Subcutaneous adipose tissue (tissue), 4 donors: ENCODE data around the gene NLGN1. TPM values are rescaled to one million over a fixed set of nuclear protein-coding genes. Genes with fewer than 3 reads are reported as not detected.

Source experiments
- total RNA-seq, 4 donors: library from RNA; depleted of rRNA; stranded (reverse); fragments of >200 nt; gene quantifications; one replicate each; pipeline ENCODE4 v1.1.0, GENCODE V29; 2016
- TF ChIP-seq, protein P1 (sequence below): fragments of 450-650 bp; IDR thresholded peaks from one replicate; pipeline ENCODE4 v1.5.1; 2016; ENCODE audit warnings: low read depth, mild to moderate bottlenecking, control low read depth, antibody characterized with exemption, moderate library complexity

NLGN1 gene
- total RNA-seq, 4 donors from 2014 or later = 5.1 to 16.5 (median 7.9) TPM

DNA sequence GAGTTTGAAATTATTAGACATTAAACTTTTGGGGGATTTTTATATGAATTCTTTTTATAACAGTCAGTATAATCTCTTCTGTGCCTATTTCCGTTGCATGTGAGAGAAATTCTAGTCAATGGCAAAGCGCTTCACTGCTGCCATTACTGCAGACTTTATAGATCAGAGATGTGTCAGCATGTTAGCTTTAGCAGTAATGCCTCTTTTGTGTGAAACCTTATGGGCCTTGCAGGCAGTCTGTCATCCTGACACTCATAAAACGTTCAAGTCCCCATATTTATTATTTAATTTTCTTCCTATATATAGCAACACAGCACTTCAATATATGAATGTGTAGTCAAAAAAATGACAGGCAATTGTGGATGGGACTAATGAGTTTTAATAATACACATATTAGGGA lies 191.0 kb downstream of the NLGN1 start:
- TF ChIP-seq, protein P1, sequence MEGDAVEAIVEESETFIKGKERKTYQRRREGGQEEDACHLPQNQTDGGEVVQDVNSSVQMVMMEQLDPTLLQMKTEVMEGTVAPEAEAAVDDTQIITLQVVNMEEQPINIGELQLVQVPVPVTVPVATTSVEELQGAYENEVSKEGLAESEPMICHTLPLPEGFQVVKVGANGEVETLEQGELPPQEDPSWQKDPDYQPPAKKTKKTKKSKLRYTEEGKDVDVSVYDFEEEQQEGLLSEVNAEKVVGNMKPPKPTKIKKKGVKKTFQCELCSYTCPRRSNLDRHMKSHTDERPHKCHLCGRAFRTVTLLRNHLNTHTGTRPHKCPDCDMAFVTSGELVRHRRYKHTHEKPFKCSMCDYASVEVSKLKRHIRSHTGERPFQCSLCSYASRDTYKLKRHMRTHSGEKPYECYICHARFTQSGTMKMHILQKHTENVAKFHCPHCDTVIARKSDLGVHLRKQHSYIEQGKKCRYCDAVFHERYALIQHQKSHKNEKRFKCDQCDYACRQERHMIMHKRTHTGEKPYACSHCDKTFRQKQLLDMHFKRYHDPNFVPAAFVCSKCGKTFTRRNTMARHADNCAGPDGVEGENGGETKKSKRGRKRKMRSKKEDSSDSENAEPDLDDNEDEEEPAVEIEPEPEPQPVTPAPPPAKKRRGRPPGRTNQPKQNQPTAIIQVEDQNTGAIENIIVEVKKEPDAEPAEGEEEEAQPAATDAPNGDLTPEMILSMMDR = no peak

DNA sequence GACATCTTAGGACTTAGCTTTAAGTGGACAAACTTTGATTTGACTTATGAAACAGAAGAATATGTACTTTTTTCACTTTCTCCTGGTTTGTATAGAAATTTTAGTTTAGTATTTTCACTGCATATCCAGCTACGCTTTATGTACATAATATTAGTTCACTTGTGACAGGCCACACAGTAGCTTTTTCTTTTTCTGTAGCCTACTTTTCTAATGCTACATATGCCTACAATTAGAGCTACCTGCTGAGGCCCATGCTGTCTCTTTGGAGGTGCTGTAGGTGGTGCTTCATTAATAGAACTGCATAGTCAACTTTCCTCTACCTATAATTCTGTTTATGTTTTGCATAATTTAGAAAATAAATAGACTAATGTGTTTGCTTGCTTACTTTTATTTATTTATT lies 191.6 kb downstream of the NLGN1 start:
- TF ChIP-seq, protein P1 = no peak

DNA sequence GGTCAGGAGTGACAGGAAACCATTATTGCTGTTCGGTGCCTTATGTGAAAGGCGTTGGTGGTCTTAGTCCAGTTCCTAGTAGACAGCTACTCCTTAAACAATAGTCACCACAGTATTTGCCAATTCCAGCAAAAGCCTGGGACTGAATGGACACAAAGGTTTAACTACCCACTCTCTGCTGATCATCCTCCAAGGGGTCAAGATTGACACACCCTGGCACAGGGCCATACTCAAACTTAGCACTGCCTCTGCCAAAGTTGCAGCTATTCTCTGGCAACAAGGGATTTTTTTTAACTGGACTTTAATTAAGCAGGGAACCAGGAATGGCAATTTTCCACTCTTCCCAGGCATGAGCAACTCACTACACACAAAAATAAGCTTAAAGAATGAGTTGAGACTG lies 193.9 kb downstream of the NLGN1 start:
- TF ChIP-seq, protein P1 = no peak

DNA sequence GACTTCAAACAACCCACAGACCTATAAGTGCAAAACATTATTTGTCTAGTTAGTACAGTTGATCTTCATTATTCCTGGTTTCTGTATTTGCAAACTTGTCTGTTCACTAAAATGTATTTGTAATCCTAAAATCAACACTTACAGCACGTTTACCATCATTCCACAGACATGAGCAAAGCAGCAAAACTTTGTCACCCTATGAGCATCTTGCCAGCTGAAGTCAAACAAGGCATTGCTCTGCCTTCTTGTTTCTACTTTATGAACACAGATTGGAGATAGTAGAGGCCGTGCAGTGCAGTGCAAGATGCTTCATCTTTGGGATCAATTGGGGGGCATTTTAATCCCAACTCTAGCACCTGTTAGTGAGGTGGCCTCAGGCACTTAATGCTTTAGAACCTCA lies 202.1 kb downstream of the NLGN1 start:
- TF ChIP-seq, protein P1 = no peak

DNA sequence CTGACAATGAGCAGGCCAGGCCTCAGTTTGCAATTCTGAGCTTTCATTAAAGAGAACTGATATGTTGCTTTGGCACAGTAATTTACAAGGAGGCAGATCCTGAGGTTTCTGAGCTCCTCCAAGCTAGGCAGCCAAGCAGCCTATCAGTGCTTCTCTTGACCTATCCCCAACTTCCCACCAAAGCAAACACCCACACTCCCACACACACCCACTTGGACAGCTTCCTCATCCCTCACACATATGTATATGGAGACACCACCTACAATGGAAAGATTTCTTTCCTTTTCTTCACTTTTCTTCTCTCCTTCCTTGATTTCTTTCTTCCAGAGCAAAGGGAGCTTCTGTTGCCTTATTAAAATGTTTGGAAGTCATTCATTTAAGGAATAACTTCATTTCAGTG lies 217.0 kb downstream of the NLGN1 start:
- TF ChIP-seq, protein P1 = no peak

DNA sequence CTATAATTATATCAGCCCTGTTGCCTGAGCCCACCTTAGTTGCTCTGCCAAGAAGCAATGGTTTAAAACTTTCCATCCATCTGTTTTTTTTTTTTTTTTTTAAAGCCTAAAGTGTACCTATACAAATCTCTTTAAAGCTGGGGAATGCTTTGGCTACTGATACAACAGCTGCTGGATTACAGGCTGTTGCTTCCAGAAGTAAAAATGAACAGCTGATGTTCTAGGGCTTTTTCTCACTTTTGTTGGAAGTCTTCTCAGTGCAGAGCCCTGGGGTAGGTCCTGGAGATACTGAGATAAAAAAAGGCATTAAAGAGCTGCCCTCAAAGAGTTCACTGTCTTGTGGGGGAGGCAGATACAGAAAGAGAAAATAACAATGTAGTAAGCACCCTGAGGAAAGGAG lies 218.1 kb downstream of the NLGN1 start:
- TF ChIP-seq, protein P1 = no peak

DNA sequence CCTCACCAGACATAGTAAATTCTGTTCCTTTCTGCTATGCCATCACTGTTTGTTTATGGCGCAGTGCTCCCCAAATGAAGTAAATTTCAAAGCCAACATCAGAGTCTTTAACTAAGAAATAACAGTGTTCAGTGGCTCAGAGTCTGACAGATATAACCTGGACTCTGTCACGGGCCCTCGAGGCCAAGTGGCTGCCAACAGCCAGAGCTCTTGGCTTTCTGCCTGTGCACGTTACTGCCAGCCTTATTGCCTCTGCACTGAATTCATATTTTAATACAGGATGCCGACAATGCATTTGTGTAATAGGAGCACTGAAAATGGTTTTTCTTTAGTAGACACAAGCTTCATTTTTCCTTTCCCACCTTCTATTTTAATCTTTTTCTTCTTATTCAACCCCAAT lies 219.9 kb downstream of the NLGN1 start:
- TF ChIP-seq, protein P1 = no peak
